ENCODE results near the gene LPA.
"Not testable (repeated sequence)": the region's sequence is repeated elsewhere in the genome, so short reads cannot be mapped to it uniquely, and the experiment has no call there.

Gene LPA

DNA sequence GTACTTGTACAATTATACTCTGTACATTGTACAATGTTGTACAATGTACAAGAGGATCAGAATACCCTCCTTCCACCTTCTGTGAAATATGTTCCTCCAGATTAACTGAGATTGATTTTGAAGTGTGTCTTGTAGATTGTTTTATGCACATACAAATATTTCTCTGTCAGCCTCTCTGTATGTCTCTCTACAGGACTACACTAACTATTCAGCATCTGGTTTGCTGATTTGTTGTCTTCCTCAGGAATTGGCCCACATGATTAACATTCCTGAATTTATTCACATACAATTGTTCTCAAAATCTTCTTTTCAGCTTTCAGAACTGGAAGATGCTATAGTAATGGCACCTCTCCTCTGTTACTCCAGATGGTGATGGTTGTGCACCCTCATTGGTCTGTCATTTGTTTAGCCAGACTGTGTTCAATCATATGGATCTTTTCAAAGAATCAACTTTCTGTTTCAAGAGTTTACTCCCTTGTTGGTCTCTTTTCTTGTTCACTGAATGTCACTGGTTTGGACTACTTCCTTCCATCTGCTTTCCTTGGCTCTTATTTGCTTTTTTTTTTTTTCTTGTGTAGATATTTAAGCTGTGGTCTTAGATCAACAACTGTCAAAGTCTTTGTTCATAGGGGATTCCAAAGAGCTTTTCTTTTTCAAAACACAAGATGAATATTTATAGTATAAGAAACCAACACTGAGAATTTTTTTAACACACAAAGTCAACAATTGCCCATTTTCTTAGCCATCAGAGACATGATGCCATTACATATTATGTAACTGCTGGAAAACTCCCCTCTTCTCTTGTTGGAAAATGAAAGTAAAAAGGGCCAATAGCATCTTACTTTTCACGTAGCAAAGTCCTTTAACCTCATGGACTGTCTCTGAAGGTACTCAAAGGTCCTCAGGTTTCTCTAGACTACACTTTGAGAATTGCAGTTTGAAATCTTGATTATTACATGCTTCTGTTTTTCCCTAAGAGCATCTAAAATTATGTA is 67.9 kb downstream of the LPA start:
- ATAC-seq, result no peak
- TF ChIP-seq, protein P1, sequence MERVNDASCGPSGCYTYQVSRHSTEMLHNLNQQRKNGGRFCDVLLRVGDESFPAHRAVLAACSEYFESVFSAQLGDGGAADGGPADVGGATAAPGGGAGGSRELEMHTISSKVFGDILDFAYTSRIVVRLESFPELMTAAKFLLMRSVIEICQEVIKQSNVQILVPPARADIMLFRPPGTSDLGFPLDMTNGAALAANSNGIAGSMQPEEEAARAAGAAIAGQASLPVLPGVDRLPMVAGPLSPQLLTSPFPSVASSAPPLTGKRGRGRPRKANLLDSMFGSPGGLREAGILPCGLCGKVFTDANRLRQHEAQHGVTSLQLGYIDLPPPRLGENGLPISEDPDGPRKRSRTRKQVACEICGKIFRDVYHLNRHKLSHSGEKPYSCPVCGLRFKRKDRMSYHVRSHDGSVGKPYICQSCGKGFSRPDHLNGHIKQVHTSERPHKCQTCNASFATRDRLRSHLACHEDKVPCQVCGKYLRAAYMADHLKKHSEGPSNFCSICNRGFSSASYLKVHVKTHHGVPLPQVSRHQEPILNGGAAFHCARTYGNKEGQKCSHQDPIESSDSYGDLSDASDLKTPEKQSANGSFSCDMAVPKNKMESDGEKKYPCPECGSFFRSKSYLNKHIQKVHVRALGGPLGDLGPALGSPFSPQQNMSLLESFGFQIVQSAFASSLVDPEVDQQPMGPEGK (CRISPR knock-in tag; IDR thresholded peaks at IDR 0.05; ENCODE audit: borderline replicate concordance), result no peak
- TF ChIP-seq CSDC2 (CRISPR knock-in tag; IDR thresholded peaks at IDR 0.05) (no peak), ZNF70 (CRISPR knock-in tag; IDR thresholded peaks at IDR 0.05) (no peak), ZNF565 (CRISPR knock-in tag; conservative IDR thresholded peaks at IDR 0.05; ENCODE audit: low read depth) (no peak), OSR1 (CRISPR knock-in tag; IDR thresholded peaks at IDR 0.05) (no peak), CREB5 (CRISPR knock-in tag; IDR thresholded peaks at IDR 0.05; ENCODE audit: low read depth) (no peak), RARB (CRISPR knock-in tag; IDR thresholded peaks at IDR 0.05) (no peak), TOX (CRISPR knock-in tag; IDR thresholded peaks at IDR 0.05; ENCODE audit: borderline replicate concordance) (no peak), ZFP3 (CRISPR knock-in tag; IDR thresholded peaks at IDR 0.05) (no peak), CSRNP3 (CRISPR knock-in tag; IDR thresholded peaks at IDR 0.05) (no peak), ESRRG (CRISPR knock-in tag; IDR thresholded peaks at IDR 0.05) (no peak)
- TF ChIP-seq, protein P2, sequence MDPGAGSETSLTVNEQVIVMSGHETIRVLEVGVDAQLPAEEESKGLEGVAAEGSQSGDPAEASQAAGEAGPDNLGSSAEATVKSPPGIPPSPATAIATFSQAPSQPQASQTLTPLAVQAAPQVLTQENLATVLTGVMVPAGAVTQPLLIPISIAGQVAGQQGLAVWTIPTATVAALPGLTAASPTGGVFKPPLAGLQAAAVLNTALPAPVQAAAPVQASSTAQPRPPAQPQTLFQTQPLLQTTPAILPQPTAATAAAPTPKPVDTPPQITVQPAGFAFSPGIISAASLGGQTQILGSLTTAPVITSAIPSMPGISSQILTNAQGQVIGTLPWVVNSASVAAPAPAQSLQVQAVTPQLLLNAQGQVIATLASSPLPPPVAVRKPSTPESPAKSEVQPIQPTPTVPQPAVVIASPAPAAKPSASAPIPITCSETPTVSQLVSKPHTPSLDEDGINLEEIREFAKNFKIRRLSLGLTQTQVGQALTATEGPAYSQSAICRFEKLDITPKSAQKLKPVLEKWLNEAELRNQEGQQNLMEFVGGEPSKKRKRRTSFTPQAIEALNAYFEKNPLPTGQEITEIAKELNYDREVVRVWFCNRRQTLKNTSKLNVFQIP (CRISPR knock-in tag; IDR thresholded peaks at IDR 0.05; ENCODE audit: borderline replicate concordance, low read depth), result no peak
- TF ChIP-seq, protein P3, sequence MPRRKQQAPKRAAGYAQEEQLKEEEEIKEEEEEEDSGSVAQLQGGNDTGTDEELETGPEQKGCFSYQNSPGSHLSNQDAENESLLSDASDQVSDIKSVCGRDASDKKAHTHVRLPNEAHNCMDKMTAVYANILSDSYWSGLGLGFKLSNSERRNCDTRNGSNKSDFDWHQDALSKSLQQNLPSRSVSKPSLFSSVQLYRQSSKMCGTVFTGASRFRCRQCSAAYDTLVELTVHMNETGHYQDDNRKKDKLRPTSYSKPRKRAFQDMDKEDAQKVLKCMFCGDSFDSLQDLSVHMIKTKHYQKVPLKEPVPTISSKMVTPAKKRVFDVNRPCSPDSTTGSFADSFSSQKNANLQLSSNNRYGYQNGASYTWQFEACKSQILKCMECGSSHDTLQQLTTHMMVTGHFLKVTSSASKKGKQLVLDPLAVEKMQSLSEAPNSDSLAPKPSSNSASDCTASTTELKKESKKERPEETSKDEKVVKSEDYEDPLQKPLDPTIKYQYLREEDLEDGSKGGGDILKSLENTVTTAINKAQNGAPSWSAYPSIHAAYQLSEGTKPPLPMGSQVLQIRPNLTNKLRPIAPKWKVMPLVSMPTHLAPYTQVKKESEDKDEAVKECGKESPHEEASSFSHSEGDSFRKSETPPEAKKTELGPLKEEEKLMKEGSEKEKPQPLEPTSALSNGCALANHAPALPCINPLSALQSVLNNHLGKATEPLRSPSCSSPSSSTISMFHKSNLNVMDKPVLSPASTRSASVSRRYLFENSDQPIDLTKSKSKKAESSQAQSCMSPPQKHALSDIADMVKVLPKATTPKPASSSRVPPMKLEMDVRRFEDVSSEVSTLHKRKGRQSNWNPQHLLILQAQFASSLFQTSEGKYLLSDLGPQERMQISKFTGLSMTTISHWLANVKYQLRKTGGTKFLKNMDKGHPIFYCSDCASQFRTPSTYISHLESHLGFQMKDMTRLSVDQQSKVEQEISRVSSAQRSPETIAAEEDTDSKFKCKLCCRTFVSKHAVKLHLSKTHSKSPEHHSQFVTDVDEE (CRISPR knock-in tag; IDR thresholded peaks at IDR 0.05), result no peak

GRCh38 chr6:160595297-160595696 is 68.8 kb downstream of the LPA start:
- ATAC-seq, result not testable (repeated sequence)

DNA sequence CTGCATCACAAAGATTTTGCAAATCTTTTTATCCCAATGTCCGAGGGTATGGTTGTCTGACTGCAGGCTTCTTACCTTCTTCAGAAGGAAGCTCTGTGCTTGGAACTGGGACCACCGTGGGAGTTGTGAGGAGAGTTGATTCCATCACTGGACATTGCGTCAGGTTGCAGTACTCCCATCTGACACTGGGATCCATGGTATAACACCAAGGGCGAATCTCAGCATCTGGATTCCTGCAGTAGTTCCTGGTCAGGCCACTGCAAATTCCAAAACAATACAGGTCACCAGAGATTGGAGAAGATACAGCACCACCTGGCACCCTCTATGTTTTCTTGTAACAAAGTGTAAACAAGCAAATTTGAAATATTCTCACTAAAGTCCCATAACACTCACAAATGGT is 77.7 kb downstream of the LPA start:
- TF ChIP-seq GLIS3 (CRISPR knock-in tag; IDR thresholded peaks at IDR 0.05) (no peak), ZNF565 (CRISPR knock-in tag; conservative IDR thresholded peaks at IDR 0.05; ENCODE audit: low read depth) (no peak), ISL1 (CRISPR knock-in tag; IDR thresholded peaks at IDR 0.05) (no peak), BACH2 (CRISPR knock-in tag; IDR thresholded peaks at IDR 0.05; ENCODE audit: borderline replicate concordance) (no peak), ZFP3 (CRISPR knock-in tag; IDR thresholded peaks at IDR 0.05) (no peak), PPARA (CRISPR knock-in tag; IDR thresholded peaks at IDR 0.05; ENCODE audit: borderline replicate concordance) (no peak), ZFP30 (CRISPR knock-in tag; IDR thresholded peaks at IDR 0.05) (no peak), ZNF8 (CRISPR knock-in tag; IDR thresholded peaks at IDR 0.05) (no peak), CSDC2 (CRISPR knock-in tag; IDR thresholded peaks at IDR 0.05) (no peak), RARB (CRISPR knock-in tag; IDR thresholded peaks at IDR 0.05) (no peak), ZC3H10 (CRISPR knock-in tag; IDR thresholded peaks at IDR 0.05) (no peak), SNAI2 (CRISPR knock-in tag; IDR thresholded peaks at IDR 0.05) (no peak)
- TF ChIP-seq, protein P2 (CRISPR knock-in tag; IDR thresholded peaks at IDR 0.05; ENCODE audit: borderline replicate concordance, low read depth), result no peak
- TF ChIP-seq, protein P3 (CRISPR knock-in tag; IDR thresholded peaks at IDR 0.05), result no peak
- no peak for ATAC-seq
